ENCODE measurements around the gene MAML3.

The MAML3 gene

DNA sequence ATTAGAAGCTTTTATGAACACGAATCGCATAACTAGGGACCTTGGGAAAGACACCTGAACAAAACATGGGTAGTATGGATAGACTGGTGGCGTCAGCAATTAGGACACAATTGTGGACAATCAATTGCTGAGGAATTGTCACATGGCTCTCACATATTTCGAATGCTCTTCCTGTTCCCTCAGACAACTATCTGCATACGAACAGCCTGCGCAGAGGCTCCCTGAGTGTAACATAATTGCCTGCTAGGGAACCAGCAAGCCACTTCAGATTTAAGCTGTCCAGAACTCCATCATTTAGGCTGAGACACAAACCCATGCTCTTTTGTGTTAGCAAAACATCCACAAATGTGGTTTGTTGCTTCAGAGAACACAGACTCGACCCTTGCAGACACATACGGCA is 327.6 kb downstream of the MAML3 start:
- TF ChIP-seq, protein P1, sequence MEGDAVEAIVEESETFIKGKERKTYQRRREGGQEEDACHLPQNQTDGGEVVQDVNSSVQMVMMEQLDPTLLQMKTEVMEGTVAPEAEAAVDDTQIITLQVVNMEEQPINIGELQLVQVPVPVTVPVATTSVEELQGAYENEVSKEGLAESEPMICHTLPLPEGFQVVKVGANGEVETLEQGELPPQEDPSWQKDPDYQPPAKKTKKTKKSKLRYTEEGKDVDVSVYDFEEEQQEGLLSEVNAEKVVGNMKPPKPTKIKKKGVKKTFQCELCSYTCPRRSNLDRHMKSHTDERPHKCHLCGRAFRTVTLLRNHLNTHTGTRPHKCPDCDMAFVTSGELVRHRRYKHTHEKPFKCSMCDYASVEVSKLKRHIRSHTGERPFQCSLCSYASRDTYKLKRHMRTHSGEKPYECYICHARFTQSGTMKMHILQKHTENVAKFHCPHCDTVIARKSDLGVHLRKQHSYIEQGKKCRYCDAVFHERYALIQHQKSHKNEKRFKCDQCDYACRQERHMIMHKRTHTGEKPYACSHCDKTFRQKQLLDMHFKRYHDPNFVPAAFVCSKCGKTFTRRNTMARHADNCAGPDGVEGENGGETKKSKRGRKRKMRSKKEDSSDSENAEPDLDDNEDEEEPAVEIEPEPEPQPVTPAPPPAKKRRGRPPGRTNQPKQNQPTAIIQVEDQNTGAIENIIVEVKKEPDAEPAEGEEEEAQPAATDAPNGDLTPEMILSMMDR (IDR thresholded peaks at IDR 0.05): no peak

DNA sequence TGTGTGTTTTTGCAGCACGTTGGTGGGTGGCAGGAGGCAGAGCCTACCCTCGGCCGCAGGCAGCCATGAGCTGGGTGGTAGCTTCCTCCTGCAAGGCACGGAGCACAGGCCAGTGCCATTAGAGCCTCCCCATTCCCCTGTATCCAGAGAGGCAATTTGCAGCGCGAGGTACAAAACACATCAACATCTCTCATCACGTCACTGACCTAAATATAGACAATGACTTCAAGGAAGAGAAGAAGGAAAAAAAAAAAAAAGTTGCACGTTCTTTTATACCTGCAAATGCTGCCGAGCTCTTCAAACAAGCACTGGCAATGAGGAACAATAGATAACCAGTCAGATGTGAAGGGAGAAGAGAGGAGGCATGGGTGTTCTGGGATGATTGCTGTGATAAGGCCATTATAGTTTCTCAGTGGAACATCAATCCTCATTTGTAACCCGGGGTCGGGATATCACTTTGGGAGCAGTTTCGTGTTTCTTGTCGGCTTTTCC is 328.4 kb downstream of the MAML3 start:
- TF ChIP-seq, protein P1 (IDR thresholded peaks at IDR 0.05): no peak

DNA sequence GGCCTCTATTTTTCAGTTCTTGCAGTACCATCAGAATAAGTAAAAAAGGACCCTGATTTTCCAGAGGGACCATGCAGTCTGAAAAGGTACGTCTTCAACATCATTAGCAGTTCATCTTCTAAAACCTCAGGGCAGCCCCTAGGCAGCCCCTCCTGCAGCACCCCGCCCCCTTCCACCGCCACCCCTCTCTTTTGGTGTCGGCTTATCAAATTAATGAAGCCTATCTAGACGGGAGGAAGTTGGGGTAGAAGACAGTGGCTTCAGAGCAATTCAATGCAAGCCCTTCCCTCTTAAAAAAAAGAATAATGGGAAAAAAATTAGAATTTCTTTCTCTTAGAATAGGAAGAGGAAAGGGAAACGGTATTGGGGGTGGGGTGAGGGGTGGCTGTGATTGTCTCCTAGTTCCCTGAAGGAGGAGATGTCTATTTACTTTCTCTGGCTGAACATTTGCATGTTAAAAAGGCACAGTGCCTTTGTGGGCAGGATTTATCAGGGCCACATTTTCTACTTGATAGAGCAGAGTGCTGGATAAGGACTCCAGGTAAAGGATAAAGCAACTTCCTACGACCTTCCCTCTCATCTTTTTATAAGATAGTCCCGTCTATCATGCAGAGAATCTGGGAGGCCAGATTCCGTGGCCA is 329.0 kb downstream of the MAML3 start:
- TF ChIP-seq, protein P1 (IDR thresholded peaks at IDR 0.05): no peak

DNA sequence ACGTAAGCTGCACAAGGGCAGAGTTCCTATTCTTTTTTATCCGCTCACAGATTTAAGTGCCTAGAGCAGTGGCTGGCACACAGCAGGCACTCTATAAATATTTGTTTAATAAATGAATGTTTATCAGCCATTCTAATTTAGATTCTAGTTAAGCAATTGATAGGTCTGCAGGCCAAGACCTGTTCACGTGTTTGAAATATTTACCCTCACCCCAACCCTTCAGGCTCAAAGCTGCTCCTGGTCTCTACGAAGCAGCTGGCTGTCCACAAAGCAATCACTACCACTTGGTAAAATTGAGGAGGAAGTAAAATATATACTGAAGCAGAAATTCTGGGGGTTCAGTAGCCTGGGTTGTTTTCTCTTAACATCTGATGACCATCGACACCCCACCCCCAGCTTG is 330.2 kb downstream of the MAML3 start:
- TF ChIP-seq, protein P1 (IDR thresholded peaks at IDR 0.05): no peak

DNA sequence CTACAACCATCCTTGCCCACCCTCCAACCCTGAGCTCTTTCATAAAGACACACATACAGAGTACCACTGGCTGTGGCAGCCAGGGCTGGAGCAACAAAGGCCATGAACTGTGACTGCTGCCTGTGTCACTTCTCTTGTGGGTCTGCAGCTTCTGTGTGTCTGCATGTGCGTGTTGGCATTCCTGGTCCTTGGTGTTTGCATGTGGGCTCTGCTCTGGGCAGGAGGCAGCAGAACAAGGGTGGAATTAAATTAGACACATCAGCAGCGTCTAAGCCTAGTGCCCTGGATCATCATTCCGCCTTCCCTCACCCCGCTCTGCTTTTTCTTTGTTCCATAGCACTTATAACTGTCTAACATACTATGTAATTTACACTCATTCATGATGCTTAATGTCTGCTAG is 330.6 kb downstream of the MAML3 start:
- TF ChIP-seq, protein P1 (IDR thresholded peaks at IDR 0.05): no peak

DNA sequence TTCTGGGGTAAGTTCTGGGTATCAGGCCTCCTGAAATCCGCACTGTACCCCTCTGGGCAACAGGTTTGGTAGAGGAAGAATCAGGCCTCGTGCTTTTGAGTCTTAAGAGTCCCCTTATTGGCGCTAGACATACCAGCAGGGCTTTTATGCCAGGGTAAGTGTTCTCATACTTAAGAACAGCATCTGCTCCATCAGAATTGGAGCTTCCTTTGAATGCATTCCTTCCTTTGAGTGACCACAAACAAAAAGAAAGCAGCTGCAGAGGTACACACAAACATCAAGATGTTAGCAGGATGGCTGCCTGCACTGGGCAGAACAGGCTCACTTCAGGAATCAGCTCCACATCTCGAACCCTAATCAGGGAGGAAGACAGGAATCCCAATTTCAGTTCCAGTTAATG is 331.6 kb downstream of the MAML3 start:
- TF ChIP-seq, protein P1 (IDR thresholded peaks at IDR 0.05): no peak

DNA sequence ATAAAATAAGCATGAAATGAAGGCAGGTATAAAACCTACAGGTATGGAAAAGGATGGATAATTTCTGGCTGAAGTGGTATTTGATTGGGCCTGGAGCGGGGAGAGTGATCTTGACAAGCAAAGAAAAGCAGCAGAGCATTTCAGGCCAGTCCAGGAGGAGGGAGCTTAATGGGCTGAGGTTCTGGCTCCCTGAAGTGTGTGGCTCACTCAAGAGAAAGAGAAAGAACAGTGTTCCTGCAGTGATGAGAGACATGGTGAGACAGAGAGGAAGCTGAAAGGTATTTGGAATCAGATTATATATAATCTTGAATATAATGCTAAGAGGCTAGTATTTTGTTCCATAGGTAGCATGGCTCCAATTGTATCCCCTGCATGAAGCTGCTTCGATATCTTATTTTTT is 334.9 kb downstream of the MAML3 start:
- TF ChIP-seq, protein P1 (IDR thresholded peaks at IDR 0.05): no peak

All from LNCAP (cell line).